GM18519 (cell line): Measurements from ENCODE around the gene KRT74.

Experiments
- ATAC-seq: cut with Tn5 transposase; IDR thresholded peaks from one replicate; pipeline ENCODE4 v1.9.1; 2021; ENCODE audit warnings: mild to moderate bottlenecking, moderate library complexity; ENCODE audit not compliant: unreplicated experiment, low FRiP score

Gene KRT74

GRCh38 chr12:52524241-52524897 lies 49.3 kb downstream of the KRT74 start:
- ATAC-seq = no peak

- no peak for ATAC-seq
These were observed 49.8 kb downstream of the KRT74 start for GRCh38 chr12:52523824-52524223.

GRCh38 chr12:52522346-52523011 lies 51.2 kb downstream of the KRT74 start:
- no peak for ATAC-seq

GRCh38 chr12:52521568-52522266 lies 51.9 kb downstream of the KRT74 start:
- no peak for ATAC-seq

GRCh38 chr12:52521175-52521567 lies 52.5 kb downstream of the KRT74 start:
- ATAC-seq = no peak

- no peak for ATAC-seq
These were observed 53.6 kb downstream of the KRT74 start, which contains the start of gene KRT5 for GRCh38 chr12:52519826-52520662. KRT5 (minus strand) TSS chr12:52520394; CDS start chr12:52520296, 98 bp downstream.

GRCh38 chr12:52519387-52519703 lies 54.3 kb downstream of the KRT74 start:
- no peak for ATAC-seq

- no peak for ATAC-seq
These were observed 54.9 kb downstream of the KRT74 start for GRCh38 chr12:52518574-52519386.

- ATAC-seq = no peak
These were observed 55.8 kb downstream of the KRT74 start for GRCh38 chr12:52517888-52518287.

GRCh38 chr12:52517005-52517835 lies 56.4 kb downstream of the KRT74 start:
- ATAC-seq = no peak

- no peak for ATAC-seq
These were observed 57.5 kb downstream of the KRT74 start for GRCh38 chr12:52515927-52516831.
